Body of pancreas (tissue), 4 donors: ENCODE results near the gene OR2H2. TPM values are rescaled to one million over a fixed set of nuclear protein-coding genes. Genes with fewer than 3 reads are reported as not detected.

ENCODE experiments used
- ATAC-seq: fragments of 150-250 bp; one replicate; pipeline ENCODE4 v1.9.1; 2016
- DNase-seq, 4 donors: peaks; one replicate each; pipeline ENCODE4 v3.0.0-alpha.2; 2019
- H3K27ac ChIP-seq, 4 donors: fragments of 200-600 bp; sonication (generic); 1 replicate in 3 of 4; 2 replicates in 1 of 4; pipeline versions ENCODE4 v1.5.1 to v1.6.1; 2016 to 2019; ENCODE audit warnings: mild to moderate bottlenecking in 1 of 4, mixed read lengths in 1 of 4, moderate library complexity in 1 of 4
- H3K27me3 ChIP-seq, 2 donors: fragments of 200-600 bp; sonication (generic); one replicate each; pipeline ENCODE4 v1.6.0; 2016; ENCODE audit warnings: mild to moderate bottlenecking in 1 of 2
- H3K36me3 ChIP-seq, 2 donors: fragments of 200-600 bp; sonication (generic); replicated peaks in 1 of 2; 2 replicates each; pipeline ENCODE4 v1.5.1; 2016; ENCODE audit warnings: low read depth in 2 of 2; ENCODE audit not compliant: insufficient read depth in 1 of 2
- H3K4me1 ChIP-seq: fragments of 200-600 bp; sonication (generic); one replicate; pipeline ENCODE4 v1.6.0; 2016
- H3K4me3 ChIP-seq, 2 donors: fragments of 200-600 bp; sonication (generic); 1 replicate in 1 of 2; 2 replicates in 1 of 2; pipeline ENCODE4 v1.5.1; 2016 to 2019
- H3K9me3 ChIP-seq, 3 donors: fragments of 200-600 bp; sonication (generic); 1 replicate in 2 of 3; 2 replicates in 1 of 3; pipeline ENCODE4 v1.5.1; 2016
- CTCF ChIP-seq, 7 experiments: fragments of 450-650 bp in 4 of 7; fragments of 200-600 bp in 3 of 7; sonication (generic) in 3 of 7; IDR thresholded peaks; one replicate each; pipeline ENCODE4 v1.5.1; 2016 to 2019; ENCODE audit warnings: antibody characterized with exemption in 7 of 7
- POLR2A ChIP-seq, 3 donors: fragments of 450-650 bp; IDR thresholded peaks; one replicate each; pipeline ENCODE4 v1.6.1; 2016; ENCODE audit warnings: antibody characterized with exemption in 3 of 3, mild to moderate bottlenecking in 2 of 3
- WGBS, 2 donors: methylation state at CpG; one replicate each; pipeline ENCODE4 v1.1.5; 2017; 5-methylcytosine and 5-hydroxymethylcytosine counted together
- intact Hi-C: fragments of 100-400 bp; cut with DNase I; formaldehyde crosslinking; loops from one replicate; pipeline ENCODE4 v1.15.1; 2023
- total RNA-seq, 2 donors: library from RNA; depleted of rRNA; stranded (reverse); fragments of >200 nt; gene quantifications; one replicate each; pipeline ENCODE4 v1.1.0, GENCODE V29; 2016

The OR2H2 gene
- not detected for total RNA-seq

DNA sequence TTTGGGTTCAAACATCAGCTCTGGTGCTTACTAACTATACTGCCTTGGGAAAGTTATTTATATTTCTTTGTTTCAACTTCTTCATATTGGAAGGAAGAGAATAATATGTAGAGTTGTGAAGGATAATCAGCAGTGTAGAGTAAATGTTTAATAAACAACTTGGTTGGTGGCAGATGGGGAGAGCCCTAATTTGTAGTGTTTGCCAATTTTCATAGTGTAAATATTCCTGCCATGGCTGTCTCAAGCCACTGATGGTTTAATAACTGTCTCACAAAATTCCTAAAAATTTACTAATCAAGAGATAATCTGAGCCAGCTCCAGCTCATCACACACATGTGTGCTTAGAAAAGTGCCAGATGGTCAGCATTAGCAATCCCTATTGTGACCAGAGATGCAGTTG, at the start of gene OR2H2:
OR2H2 (plus strand) TSS at position 301 of the 400 bp plus-strand sequence. CDS start 2,824 bp downstream, outside the sequence.
- H3K9me3 ChIP-seq: no peaks in the 10 kb centered on the region
- no peaks in the 10 kb centered on the region for H3K4me1 ChIP-seq
- ATAC-seq: no peak
- no peaks in the 10 kb centered on the region for H3K36me3 ChIP-seq
- no peak within 1 kb of the TSS for H3K4me3 ChIP-seq
- no peak for DNase-seq
- no peak within 1 kb of the TSS for H3K27ac ChIP-seq
- intact Hi-C loops: no loop called here
- TF ChIP-seq POLR2A (IDR thresholded peaks at IDR 0.05) (no peak), CTCF (IDR thresholded peaks at IDR 0.05) (no peak)
- no peaks in the 10 kb centered on the region for H3K27me3 ChIP-seq

DNA sequence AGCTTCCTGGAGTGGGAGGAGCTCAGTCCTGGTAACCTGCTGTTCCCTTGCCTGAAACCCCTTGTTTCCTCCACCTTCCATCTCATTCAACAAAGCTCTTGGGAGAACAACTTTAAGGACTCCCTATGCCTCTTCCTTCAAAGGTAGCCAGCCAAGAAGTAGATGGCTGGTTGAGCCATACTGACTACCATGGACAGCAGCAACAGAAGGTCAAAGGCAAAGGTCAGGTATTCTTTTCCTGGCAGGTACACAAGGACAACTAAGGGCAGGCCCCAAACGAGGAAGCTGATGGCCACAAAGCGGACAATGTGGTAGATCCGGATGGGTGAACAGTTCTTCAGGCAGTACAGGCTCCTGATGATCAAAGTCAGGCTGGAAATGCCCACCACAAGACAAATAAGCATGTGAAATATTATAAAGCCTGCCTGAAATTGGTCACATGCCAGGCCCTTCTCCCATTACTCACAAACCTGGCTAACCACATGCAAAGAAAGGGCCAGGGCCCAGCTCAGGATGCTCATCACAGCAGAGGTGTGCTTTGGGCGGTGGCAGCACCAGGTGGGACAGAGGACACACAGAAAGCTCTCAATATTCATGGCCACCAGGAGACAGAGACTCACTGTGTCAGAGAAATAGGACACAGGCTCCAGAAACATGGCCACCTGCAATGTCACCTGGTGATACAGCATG, 47.1 kb upstream of the OR2H2 start:
- Histone ChIP-seq H3K4me3 (no peak overlapping the region), H3K27me3 (no peaks in the 10 kb centered on the region), H3K27ac (no peak overlapping the region), H3K9me3 (no peaks in the 10 kb centered on the region), H3K36me3 (no peaks in the 10 kb centered on the region), H3K4me1 (no peaks in the 10 kb centered on the region)
- intact Hi-C loops: no loop called here
- DNase-seq: no peak
- WGBS, 2 donors: 63 to 69% methylated on average over 3 to 4 of the region's 4 CpGs
- no peak for TF ChIP-seq POLR2A (IDR thresholded peaks at IDR 0.05)
- no peak for TF ChIP-seq CTCF (IDR thresholded peaks at IDR 0.05)
- ATAC-seq: no peak

DNA sequence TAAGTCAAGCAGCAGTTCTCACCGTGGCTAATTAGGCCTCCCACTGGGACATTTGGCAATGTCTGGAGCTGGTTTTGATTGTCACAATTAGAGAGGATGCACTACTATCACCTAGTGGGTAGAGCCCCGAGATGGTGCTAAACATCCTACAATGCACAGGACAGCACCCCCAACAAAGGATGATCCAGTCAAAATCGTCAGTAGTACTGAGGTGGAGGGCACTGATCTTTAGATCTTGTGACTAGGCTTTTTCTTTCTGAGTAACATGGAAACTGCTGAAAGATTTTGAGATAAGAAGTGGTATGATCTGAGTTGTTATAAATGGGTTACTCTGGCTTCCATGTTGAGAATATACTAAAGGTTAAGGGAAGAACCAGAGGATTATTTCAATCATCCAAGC, 37.3 kb upstream of the OR2H2 start:
- intact Hi-C loops: no loop called here
- DNase-seq: no peak
- WGBS, 2 donors: 38 to 58% methylated on average over 3 of the region's 3 CpGs

DNA sequence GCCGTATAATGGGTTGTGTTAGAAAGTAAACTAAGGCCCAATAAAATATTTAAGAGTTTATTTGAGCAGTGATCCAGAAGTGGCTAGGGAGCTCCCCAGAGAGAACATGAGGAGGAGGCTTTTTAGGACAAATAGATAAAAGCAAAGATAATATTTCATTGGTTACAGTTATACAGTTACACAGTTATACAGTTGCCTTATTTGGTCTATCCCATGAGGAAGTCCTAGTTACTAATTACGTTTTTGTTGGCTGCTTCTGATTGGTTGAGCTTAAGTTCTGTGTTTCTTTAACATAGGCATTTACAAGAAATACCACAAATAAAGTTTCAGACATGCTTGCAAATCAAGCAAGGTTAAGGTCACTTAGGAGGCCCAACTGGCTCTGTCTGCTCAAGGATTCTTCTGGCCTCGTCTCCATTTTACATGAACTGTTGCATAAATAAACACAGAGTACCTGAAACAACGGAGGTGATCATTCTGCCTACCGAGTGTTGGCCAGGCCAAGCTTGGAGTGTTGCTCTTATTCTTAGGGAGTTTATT, 32.3 kb upstream of the OR2H2 start:
- peak; percentile 68 for ATAC-seq
- DNase-seq: no peak
- intact Hi-C loops: no loop called here
- 47 to 59% methylated on average over 5 of the region's 5 CpGs for WGBS, 2 donors
- Histone ChIP-seq H3K36me3 (no peaks in the 10 kb centered on the region), H3K4me1 (peaks cover 13% of the 10 kb centered on the region), H3K4me3 (no peak overlapping the region), H3K27ac (no peak overlapping the region), H3K27me3 (peaks cover 0 to 11% of the 10 kb centered on the region in 2 donors), H3K9me3 (no peaks in the 10 kb centered on the region)
- no peak for TF ChIP-seq CTCF (IDR thresholded peaks at IDR 0.05)
- TF ChIP-seq POLR2A (IDR thresholded peaks at IDR 0.05): no peak

More for the DNA sequence above, 37.3 kb upstream of the OR2H2 start:
- ATAC-seq: no peak
- H3K27ac ChIP-seq: no peak overlapping the region
- H3K36me3 ChIP-seq: no peaks in the 10 kb centered on the region
- no peaks in the 10 kb centered on the region for H3K4me1 ChIP-seq
- H3K9me3 ChIP-seq: no peaks in the 10 kb centered on the region
- TF ChIP-seq CTCF (IDR thresholded peaks at IDR 0.05): no peak
- no peak for TF ChIP-seq POLR2A (IDR thresholded peaks at IDR 0.05)
- H3K4me3 ChIP-seq: no peak overlapping the region
- H3K27me3 ChIP-seq: no peaks in the 10 kb centered on the region
